GM18867 (cell line): Measurements from ENCODE around the gene ADAMTS3.
A peak's percentile ranks its signal among the peaks of the same experiment; 100 is the strongest.
"Not testable (repeated sequence)": the region's sequence is repeated elsewhere in the genome, so short reads cannot be mapped to it uniquely, and the experiment has no call there.

Source experiments
- ATAC-seq: cut with Tn5 transposase; IDR thresholded peaks from one replicate; pipeline ENCODE4 v1.9.1; 2021; ENCODE audit warnings: mild to moderate bottlenecking, moderate library complexity; ENCODE audit not compliant: unreplicated experiment

Gene ADAMTS3

DNA sequence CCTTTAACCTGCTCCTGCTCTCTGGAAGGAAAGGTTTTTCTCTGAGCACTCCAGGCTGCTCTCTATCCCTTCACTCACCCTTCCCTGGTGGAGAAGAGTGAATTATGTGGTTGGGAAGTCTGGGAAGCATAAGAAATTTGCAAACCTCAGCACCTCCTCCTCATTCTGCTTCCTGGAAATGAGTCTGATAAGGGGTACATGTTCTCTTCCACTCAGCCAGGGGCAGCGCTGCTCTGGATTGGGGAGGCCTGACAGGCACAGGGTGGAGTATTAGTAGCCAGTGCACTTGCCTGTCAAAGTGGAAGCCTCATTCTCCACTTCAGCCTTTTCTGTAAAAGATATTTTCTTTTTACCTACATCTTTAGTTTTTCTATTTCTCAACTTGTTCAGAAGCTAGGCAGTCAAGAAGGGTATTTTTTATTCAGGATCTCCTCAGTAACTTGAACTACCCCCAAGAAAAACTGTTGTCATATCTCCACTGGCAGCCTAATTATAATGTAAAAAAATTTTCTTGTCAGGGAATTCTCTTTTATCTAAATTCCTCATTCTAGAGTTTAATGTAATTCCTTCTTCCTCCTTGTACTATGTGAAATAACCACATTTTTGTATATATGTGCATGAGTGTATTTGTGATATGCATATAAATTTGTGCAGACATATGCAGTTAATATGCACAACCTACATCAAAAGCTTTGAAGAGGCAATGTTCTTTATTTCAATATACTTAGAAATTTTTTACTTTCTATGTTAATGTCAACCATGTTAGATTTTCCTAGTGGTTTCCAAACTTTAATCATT lies 15.3 kb downstream of the ADAMTS3 start:
- ATAC-seq, result no peak

DNA sequence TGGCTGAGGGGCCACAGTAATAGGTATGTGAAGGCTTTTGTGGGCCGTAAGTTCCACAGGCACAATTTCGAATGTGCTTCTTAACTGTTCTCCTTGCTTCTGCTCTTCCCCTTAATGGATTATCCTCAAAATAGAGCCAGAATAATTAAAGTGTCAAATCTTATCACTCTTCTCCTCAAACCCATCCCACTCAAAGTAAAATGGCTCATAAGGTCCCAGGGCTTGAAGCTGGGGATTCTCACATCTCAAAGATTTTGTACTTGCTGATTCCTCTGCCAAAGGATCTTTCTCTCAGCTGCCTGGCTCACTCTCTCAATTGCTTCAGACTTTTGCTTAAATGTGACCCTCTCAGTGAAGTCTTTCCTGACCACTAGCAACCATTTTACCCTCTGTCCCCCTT lies 16.6 kb downstream of the ADAMTS3 start:
- no peak for ATAC-seq

DNA sequence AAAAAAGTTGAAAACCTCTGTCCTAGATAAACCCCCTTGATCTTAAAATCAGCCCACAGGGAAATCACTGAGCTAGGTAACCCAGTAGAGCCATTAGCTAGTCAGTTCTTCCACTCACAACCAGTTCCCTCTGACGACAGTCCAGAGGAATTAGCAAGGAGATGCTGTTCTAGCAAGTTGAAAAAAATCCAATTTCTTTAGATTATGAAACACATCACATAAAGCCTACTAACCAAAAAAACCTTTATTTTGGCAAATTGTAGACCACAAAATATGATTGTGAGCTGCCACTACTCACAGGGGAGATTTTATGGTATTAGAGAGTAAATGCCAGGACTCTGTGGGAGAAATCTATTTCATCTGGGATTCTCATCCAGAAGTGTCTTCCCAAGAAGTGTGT lies 22.6 kb downstream of the ADAMTS3 start:
- ATAC-seq, result no peak

DNA sequence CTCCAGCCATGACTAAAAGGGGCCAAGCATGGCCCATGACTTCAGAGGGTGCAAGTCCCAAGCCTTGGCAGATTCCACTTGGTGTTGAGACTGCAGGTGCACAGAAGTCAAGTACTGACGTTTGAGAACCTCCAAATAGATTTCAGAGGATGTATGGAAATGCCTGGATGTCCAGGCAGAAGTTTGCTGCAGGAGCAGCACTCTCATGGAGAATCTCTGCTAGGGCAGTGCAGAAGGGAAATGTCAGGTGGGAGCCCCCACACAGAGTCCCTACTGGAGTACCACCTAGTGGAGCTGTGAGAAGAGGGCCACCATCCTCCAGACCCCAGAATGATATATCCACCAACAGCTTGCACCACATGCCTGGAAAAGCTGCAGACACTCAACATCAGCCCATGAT lies 28.3 kb downstream of the ADAMTS3 start:
- ATAC-seq, result not testable (repeated sequence)

DNA sequence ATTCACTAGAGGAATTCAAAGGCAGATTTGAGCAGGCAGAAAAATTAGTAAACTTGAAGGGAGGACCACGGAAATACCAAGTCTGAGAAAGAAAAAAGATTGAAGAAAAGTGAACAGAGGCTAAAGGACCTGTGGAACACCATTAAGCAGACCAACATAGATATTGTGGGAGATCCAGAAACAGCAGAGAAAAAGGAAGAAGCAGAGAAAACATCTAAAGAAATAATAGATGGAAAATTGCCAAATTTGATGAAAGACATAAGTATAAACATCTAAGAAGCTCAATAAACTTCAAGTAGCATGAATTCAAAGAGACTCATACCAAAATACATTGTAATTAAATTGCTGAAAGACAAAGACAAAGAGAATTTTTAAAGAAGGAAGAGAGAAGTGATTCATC lies 31.0 kb downstream of the ADAMTS3 start:
- no peak for ATAC-seq

GRCh38 chr4:72536443-72536842 lies 32.6 kb downstream of the ADAMTS3 start:
- no peak for ATAC-seq

- no peak for ATAC-seq
Measured at GRCh38 chr4:72531768-72532290, 37.2 kb downstream of the ADAMTS3 start.

DNA sequence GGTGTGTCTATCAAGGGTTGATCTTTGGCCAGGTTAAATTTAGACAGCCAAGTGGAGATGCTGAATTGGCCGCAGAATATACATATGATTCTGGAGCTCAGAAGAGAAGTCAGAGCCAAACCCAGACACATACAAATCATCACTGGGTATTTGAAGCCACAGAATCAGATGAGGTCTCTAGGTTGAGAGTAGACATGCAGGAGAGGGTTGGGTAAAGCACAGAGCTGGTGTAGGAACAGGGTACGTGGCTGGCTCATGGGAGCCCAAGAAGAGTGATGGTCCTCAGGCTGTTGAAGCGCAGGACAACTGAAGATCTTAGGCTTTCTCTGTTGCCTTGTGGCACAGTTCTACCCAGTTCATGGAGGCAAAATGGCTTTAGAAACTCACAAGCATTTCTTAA lies 37.7 kb downstream of the ADAMTS3 start:
- no peak for ATAC-seq

DNA sequence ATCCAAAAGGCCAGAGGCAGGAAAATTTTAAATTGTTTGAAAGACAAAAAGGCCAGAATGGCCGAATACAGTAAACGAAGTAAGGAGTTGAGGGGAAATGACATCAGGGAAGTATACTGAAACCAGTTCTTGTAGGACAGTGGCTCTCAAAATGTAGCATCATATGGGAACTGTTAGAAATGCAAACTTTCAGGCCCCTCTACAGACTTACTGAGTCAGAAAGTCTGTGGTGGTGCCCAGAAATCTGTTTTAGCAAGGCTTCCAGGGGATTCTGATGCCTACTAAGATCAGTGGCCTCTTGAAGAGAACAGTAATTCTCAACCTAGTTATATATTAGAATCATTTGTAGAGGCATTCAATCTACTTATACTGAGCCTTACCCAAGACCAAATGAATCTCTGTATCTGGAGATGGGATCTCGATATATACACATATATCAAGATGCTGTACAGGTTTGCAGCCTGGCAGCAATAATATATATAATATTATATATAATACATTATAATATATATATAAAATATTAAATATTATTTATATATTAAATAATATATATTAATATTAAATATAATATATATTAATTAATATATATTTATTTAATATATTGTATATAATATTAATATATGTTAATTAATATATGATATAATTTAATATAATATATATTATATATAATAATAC lies 39.7 kb downstream of the ADAMTS3 start:
- no peak for ATAC-seq

GRCh38 chr4:72527038-72527646 lies 41.9 kb downstream of the ADAMTS3 start:
- ATAC-seq, result no peak

DNA sequence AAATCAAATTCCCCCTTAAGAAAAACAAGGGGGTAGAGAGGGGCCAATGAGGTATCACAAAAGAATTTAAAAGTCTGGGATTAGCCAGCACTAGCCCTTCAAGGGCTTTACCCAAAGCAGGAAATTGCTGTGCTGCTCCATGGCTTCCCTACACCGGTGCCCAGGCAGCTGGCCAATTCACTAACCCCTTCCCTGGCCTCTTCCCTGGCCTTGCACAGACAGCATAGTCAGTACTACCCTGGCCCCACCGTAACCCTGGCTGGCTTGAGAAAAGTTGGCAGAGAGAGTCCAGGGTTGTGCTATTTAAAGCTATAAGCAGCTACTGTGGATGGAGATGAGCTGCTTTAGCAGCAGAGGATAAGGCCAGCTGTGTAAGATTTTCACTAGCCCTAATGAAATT lies 43.1 kb downstream of the ADAMTS3 start:
- ATAC-seq, result no peak

- ATAC-seq, result no peak
Measured at GRCh38 chr4:72522440-72522839, 46.6 kb downstream of the ADAMTS3 start.

DNA sequence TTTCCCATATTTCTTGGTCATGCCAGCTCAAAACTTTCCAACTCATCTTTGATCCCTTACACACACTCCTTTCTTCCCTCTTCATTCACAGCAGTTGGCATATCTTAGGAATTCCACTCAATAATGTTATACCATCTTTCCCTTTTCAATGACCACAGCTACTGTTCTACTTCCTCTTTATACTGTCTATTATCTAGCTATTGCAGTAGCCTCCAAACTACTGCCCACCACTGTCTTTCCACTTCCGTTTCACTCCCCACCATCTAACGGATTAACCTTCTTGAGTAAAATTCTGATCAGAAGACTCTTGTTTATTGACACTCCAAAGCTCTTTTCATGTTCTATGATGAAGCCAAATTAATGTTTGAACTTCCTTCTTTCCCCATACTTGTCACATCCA lies 55.8 kb downstream of the ADAMTS3 start:
- ATAC-seq, result no peak

DNA sequence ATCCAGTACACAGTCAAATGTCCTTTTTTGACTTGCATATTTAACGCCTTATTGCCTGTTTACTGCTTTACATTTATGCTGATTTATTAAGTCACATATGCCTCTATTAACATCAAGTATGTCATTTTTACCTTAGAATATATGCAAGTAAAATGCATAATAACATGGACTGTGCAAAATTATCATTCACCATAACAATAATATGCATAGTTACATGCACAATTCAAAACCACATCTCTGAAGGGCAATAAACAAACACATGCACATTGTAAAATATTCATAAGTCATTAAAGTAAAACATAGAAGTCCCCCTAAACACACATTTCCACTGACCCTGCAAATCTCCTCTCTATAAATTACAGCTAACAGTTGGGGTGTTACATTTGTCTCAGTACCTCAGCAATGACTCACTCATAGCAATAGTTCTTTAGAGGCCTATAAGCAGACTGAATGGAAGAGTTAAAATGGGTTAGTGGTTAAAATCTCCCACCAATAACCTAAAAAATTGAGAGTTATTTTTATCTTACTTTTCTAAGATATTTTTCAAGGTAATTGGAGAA lies 61.1 kb downstream of the ADAMTS3 start:
- no peak for ATAC-seq

DNA sequence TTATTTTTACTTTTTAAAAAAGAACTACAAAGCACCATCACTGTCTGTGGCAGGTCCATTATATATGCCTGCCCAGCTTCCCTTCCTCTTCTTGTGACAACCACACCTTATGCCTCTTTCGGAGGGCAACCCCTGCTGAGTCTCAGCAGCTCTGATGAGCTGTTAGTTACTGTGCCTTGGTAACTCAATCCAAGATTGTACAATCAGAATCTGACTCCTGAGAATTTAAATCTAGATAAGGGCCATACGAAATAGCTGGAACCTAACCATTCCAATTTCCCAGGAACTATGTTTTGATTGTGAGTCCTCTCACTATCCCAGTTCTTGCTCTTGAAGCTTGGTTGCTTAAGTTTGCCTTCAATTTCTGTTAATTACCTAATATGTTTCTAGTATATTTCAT lies 61.9 kb downstream of the ADAMTS3 start:
- no peak for ATAC-seq

- peak; percentile 85 for ATAC-seq
Measured at GRCh38 chr4:72505314-72505744, 63.7 kb downstream of the ADAMTS3 start.

- no peak for ATAC-seq
Measured at GRCh38 chr4:72500214-72500613, 68.8 kb downstream of the ADAMTS3 start.

- no peak for ATAC-seq
Measured at GRCh38 chr4:72496119-72496518, 72.9 kb downstream of the ADAMTS3 start.

DNA sequence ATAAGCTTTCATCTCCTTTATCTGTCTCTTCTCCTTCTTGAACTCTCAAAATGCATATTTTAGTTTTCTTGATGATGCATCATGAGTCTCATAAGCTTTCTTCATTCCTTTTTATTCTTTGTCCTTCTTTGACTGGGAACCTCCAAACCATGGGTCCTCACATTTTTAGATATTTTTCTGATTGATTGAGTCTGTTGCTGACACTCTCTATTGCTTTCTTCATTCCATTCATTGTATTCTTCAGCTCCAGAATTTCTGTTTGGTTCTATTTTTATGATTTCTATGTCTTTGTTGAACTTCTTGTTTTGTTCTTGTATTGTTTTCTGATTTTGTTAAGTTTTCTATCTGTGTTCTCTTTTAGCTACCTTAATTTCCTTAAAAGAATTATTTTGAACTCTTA lies 74.9 kb downstream of the ADAMTS3 start:
- no peak for ATAC-seq

DNA sequence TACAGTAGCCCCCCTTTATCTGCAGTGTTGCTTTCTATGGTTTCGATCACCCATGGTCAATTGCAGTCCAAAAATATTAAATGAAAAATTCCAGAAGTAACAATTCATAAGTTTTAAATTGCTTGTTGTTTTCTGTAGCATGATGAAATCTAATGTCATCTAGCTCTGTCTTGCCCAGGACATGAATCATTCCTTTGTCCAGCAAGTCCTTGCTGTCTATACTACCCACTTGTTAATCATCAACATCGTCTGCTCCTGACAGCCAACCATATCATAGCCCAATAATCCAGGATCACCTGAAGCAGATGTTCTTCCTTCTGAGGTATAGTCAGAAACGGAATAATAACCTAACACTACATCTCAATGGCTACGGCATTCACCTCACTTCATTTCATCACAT lies 79.8 kb downstream of the ADAMTS3 start:
- no peak for ATAC-seq

DNA sequence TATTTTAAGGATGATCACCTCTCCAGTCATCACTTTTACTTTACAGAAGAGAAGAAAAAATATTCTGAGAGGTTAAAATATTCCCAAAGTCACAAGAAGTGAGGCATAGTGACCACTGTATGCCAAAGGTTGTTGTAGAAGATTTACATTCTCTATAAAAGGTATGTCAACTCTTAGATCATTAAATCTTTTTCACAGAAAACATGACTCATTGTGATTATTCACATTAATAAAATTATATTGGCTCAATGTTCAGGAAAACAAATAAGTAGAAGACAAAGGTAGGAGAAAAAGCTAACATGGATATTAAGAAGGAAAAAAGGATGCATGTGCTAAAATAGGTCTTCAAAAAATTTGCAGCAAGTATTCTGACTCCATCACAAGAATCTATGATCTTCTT lies 82.0 kb downstream of the ADAMTS3 start:
- ATAC-seq, result no peak

DNA sequence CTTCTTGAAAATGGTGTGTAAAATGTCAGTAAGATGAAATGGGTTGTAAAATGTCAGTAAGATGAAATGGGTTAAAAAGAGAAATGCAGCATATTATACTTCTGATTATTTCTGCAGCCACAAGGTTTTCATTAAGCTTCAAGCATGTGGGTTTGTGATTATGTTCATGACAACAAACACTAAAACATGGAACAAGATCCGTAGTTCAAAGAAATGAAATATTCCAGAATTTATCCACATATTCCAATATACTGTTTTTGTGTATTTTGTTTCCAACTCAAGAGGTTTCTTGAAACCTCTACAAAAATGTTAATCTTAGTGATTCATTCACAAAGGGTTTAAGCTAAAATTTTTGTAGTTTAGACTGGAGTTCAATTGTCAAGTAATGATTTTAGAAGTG lies 84.0 kb downstream of the ADAMTS3 start:
- no peak for ATAC-seq
